Measurements from ENCODE around the gene TMEM259. TPM values are rescaled to one million over a fixed set of nuclear protein-coding genes. Genes with fewer than 3 reads are reported as not detected.
A peak's percentile ranks its signal among the peaks of the same experiment; 100 is the strongest.

Gene TMEM259
- total and polyA plus RNA-seq, 2 donors (not counting 1 experiment from before 2014, with no cell fraction given), result 373 to 607 TPM

- intact Hi-C loops (cut with micrococcal nuclease), result no loop called here
- CTCF ChIA-PET, result no interaction called here
- Histone ChIP-seq H3K9me3 (ENCODE audit: control extremely low read depth in 1 of 3, control insufficient read depth in 2 of 3, insufficient read depth in 1 of 3, low read length in 2 of 3) (no peaks in the 10 kb centered on the region), H3K4me3 (ENCODE audit: control extremely low read depth in 1 of 5, extremely low read depth in 1 of 5, insufficient read depth in 1 of 5, low read depth in 2 of 5, low read length in 4 of 5) (no peak overlapping the region), H4K20me1 (ENCODE audit: control insufficient read depth, insufficient read depth, low read length, poor library complexity, severe bottlenecking) (peaks cover 99% of the 10 kb centered on the region), H3K36me3 (replicated peaks in 1 of 2; ENCODE audit: control extremely low read depth in 1 of 2, control insufficient read depth in 1 of 2, extremely low read depth in 1 of 2, insufficient read depth in 2 of 2, low read length in 1 of 2) (peaks cover 0 to 36% of the 10 kb centered on the region in 2 experiments), H3K27ac (ENCODE audit: low read length in 2 of 2) (no peak overlapping the region), H3K4me2 (replicated peaks; ENCODE audit: low read depth, low read length, poor library complexity, severe bottlenecking) (peak overlapping the region; percentile 57), H3K4me1 (ENCODE audit: control insufficient read depth in 2 of 2, insufficient read depth in 2 of 2, low read length in 2 of 2) (peaks cover 40 to 50% of the 10 kb centered on the region in 2 donors), H3K79me2 (ENCODE audit: control insufficient read depth, insufficient read depth, low read length) (peaks cover 81% of the 10 kb centered on the region), H2AFZ (ENCODE audit: insufficient read depth, low read depth, low read length, poor library complexity, severe bottlenecking) (no peak overlapping the region), H3K9ac (ENCODE audit: low read length) (no peak overlapping the region), H3K27me3 (replicated peaks in 1 of 4; ENCODE audit: control extremely low read depth in 1 of 4, control insufficient read depth in 3 of 4, insufficient read depth in 4 of 4, low read length in 3 of 4) (no peaks in the 10 kb centered on the region)
- 96% methylated on average over 29 of the region's 29 CpGs for WGBS (ENCODE audit: insufficient coverage)
- peaks cover 44% of the 10 kb centered on the region for H3K4me1 Mint-ChIP-seq
- ATAC-seq (ENCODE audit: low read depth), result no peak
- no peak overlapping the region for H3K4me3 Mint-ChIP-seq
- no peak for DNase-seq
- TF ChIP-seq CTCF (IDR thresholded peaks at IDR 0.05) (no peak), EZH2 (IDR thresholded peaks at IDR 0.05; ENCODE audit: borderline replicate concordance, insufficient read depth, low read depth, low read length, poor library complexity, severe bottlenecking) (no peak)
- no peaks in the 10 kb centered on the region for H3K9me3 Mint-ChIP-seq (ENCODE audit: insufficient read depth)
- POLR2A ChIA-PET, result interaction anchor here (0.7 kb wide), 1 partner anchor 254 kb away, joined by 3 read pairs; the partner anchor contains the start of gene CIRBP
- no peak overlapping the region for H3K27ac Mint-ChIP-seq
- no peaks in the 10 kb centered on the region for H3K27me3 Mint-ChIP-seq
Observed at GRCh38 chr19:1015061-1015781, 5.7 kb downstream of the TMEM259 start.
